Measurements from ENCODE around the gene TFRC.
"Not testable (repeated sequence)": the region's sequence is repeated elsewhere in the genome, so short reads cannot be mapped to it uniquely, and the experiment has no call there.

Gene TFRC

DNA sequence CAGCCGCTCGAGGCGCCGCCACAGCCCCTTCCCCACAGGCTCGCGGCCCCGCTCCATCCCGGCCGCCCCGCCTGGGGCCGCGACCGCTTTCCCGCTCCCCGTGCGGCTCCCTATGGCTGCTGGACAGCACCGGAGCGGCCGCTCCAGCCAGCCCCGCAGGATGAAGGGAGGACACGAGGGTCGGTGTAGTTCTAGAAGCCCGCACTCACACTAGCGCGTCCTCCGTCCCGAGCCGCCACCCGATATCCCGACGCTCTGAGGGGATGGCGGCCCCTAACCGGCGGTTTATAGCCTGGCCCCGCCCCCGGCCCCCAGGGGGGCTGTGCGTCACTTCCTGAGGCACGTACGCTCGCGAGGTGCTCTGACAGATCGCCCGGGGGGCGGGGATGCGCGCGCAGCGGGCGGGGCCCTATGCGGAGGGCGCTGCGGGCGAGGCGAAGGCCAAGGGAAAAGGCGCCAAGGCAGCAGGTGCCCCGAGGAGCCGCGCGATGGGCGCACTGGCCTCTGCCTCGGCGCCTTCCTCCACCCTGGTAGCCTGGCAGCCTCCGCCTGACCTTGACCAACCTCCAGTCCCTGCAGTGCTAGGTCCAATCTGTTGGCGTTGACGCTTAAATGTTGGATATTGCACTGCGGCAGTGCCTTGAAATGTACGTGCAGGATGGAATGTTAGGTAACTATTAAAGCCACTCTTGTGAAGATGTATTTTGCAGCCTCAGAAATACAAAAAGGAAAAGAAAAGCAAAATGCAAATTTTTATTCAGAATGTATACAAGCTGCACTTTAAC is at the start of gene TFRC:
Gene TFRC (minus strand): TSS at position 257 of the 785 bp plus-strand sequence. CDS start 4,991 bp downstream, outside the sequence.
- peak; percentile 94 for DNase-seq (ENCODE audit: low read depth)

DNA sequence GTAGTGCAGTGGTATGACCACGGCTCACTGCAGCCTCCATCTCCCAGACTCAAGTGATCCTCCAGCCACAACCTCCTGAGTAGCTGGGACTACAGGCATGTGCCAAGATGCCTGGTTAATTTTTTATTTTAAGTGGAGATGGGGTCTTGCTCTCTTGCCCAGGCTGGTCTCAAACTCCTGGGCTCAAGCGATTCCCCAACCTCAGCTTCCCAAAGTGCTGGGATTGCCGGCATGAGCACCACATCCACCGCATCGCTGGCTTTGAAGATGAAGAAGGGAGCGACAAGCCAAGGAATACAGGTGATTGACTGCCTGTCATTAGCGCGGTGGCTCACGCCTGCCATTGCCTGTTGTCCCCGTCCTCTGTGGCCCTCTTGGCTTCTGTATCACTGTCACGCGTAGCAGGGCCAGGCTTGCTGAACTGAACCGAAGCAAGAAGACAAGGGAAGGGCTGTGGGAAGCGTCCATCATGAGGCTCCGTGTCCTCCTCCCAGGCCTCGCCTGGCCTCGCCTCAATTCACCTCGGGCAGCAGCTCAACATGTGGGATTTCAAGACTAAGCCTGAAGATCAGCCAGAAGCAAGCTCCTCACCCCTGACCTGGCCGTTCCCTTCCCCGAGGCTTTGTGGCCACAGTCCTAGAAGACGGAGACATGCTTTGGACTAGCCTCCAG is 46.4 kb upstream of the TFRC start:
- no peak for DNase-seq (ENCODE audit: low read depth)

GRCh38 chr3:196127308-196128040 is 45.6 kb upstream of the TFRC start:
- DNase-seq (ENCODE audit: low read depth) = no peak

GRCh38 chr3:196124608-196125007 is 42.7 kb upstream of the TFRC start:
- DNase-seq (ENCODE audit: low read depth) = no peak

- DNase-seq (ENCODE audit: low read depth) = no peak
These were observed 40.8 kb upstream of the TFRC start for GRCh38 chr3:196122688-196123046.

- no peak for DNase-seq (ENCODE audit: low read depth)
These were observed 40.3 kb upstream of the TFRC start for GRCh38 chr3:196122021-196122687.

DNA sequence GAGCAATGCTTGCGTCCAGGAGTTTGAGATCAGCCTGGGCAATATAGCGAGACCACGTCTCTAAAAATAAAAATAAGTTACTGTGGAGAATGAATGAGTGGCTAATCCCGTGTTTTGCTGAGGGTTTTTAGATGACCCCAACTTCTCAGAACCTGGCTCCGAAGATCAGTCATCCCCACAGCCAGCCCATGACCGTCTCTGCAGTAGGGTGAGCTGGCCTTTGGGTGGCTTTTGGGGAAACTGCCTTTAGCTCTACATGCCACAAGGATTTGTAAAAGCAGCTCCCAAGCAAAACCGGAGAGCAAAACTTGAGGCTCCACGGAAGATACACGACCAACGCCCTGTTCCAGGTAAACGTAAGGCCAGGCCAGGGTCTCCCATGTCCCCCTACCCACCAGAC is 39.2 kb upstream of the TFRC start:
- DNase-seq (ENCODE audit: low read depth) = no peak

GRCh38 chr3:196120291-196120951 is 38.5 kb upstream of the TFRC start:
- no peak for DNase-seq (ENCODE audit: low read depth)

- DNase-seq (ENCODE audit: low read depth) = no peak
These were observed 35.9 kb upstream of the TFRC start for GRCh38 chr3:196117809-196118208.

DNA sequence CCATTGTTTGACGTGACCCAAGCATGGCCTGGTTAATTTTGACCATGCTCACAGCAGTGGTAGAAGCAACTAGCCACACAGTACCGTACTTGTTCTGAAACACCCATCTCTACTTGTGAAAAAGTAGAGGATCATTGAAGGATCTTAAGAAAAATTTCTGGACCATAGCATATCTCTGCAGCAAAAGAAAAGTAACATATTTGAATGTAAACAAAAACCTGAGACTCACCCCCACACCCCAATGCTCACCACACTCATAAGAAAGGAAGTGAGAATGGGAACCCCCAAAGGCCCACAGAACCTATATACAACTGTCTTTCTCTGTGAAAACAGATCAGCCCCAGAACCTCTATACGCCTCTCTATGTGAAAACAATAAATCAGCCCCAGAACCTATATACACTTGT is 33.8 kb upstream of the TFRC start:
- no peak for DNase-seq (ENCODE audit: low read depth)

- no peak for DNase-seq (ENCODE audit: low read depth)
These were observed 30.1 kb upstream of the TFRC start for GRCh38 chr3:196111939-196112386.

DNA sequence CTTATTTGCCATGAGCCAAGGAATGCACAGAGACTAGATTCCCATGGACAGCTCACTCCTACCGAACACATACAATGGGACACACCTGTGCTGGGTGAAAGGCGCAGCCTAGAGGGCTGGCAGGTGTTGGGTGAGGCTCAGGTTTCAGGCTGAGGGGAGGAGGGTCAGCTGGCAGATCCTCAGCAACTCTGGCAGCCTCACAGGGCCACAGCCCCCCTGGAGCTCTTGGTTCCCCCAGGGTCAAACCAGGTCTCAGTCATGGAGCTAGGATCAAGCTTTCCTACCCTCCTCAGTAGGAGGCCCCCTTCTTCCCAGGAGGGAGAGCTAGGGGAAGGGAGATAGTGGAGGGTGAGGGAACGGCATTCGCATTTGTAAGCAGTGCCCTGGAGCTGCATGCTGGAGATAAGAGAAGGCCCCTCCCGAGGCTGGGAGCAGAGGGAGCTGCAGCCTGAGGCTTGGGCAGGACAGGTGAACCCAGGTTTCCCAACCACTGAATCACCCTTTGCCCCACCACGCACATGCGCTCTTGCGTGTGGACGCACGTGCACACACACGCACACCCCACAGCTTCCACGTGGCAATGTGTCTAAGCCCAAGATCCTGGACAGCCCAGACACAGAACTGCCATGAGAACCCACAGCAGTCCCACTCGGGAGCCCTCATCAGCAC is 26.3 kb upstream of the TFRC start:
- no peak for DNase-seq (ENCODE audit: low read depth)

DNA sequence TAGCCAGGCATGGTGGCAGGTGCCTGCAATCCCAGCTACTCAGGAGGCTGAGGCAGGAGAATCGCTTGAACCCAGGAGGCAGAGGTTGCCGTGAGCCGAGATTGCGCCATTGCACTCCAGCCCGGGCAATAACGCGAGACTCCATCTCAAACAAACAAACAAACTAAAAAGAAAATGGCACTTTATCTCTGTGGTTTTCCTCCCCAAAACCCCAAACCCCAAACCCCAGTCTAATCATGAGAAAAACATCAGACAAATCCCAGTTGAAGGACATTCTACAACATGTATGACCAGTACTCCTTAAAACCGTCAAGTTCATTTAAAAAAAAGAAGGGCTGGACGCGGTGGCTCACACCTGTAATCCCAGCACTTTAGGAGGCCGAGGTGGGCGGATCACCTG is 22.8 kb upstream of the TFRC start:
- not testable (repeated sequence) for DNase-seq (ENCODE audit: low read depth)

DNA sequence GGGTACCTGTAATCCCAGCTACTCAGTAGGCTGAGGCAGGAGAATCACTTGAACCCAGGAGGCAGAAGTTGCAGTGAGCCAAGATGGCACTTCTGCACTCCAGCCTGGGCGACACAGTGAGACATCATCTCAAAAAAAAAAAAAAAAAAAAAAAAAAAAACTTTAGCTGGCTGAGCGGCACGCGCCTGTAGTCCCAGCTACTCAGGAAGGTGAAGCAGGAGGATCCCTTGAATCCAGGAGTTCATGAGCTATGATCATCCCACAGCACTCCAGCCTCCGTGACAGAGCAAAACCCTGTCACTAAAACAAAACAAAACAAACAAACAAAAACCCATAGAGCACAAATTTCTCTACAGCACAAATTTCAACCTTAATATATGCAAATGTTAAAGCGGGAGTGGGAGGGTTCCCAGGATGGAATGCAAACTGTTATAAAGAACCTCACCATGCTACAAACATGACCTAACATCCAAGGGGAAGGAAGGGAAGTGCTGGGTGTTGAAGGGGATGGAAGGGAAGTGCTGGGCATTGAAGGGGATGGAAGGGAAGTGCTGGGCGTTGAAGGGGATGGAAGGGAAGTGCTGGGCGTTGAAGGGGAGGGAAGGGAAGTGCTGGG is 16.6 kb upstream of the TFRC start:
- DNase-seq (ENCODE audit: low read depth) = not testable (repeated sequence)

- no peak for DNase-seq (ENCODE audit: low read depth)
These were observed 15.7 kb upstream of the TFRC start for GRCh38 chr3:196097373-196098154.

DNA sequence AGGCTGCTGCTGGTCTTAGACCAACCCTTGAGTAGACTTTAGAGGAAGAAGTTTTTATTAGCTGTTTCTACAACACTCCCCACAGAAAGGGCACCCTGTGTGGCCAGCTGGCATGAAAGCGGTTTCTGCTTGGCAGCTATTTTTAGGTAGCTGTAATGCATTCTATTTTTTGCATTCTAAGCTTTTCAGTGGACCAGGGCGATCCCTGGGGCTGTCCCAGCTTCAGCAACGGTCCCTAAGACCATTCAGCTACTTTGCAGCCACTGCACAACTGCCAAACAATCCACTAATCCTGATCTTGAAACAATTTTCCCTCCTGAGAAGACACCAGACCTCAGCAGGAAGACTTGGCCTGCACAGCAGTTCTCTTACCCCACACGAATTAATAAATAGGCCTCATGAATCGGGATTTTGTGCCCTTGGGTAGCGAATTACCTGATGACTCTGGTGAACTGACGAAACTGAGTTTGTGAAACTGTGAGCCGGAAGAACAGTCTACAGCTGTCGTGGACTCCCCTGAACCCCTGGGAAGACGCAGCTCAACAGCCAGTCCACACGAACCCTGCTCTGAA is 14.6 kb upstream of the TFRC start:
- no peak for DNase-seq (ENCODE audit: low read depth)

- no peak for DNase-seq (ENCODE audit: low read depth)
These were observed 11.6 kb upstream of the TFRC start for GRCh38 chr3:196093317-196094111.

GRCh38 chr3:196087906-196088305 is 6.0 kb upstream of the TFRC start:
- no peak for DNase-seq (ENCODE audit: low read depth)

DNA sequence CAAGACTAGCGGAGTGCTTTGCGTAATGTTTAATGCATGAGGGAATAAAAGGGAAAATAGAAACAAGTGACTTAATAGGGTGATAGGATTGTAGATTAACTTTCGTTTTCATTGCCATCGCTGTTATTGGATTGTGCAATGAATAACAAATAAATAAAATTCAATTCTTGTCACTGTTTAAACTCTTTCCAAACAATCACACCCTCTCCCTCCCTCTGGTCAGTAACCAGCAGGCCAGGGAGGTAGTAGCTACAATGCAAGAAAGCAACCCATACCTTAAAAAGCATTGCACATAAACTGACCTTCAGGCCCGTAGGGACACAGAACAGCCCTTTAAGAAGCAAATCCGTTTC is 705 bp upstream of the TFRC start:
- DNase-seq (ENCODE audit: low read depth) = no peak

Measured in activated T-helper 1 cell treated with Interleukin-2 at 50 U/mL for 16 hours (primary cell).